Right atrium auricular region (tissue), 2 donors: ENCODE data around the gene NRXN3. TPM values are rescaled to one million over a fixed set of nuclear protein-coding genes. Genes with fewer than 3 reads are reported as not detected.

Experiments
- DNase-seq: peaks from one replicate; pipeline ENCODE4 v3.0.0-alpha.2; 2019; ENCODE audit warnings: low spot score
- H3K27ac ChIP-seq, 2 donors: fragments of 200-600 bp; sonication (generic); 1 replicate in 1 of 2; 2 replicates in 1 of 2; pipeline ENCODE4 v1.5.1; 2016 to 2019
- H3K27me3 ChIP-seq, 2 donors: fragments of 200-600 bp; sonication (generic); one replicate each; pipeline versions ENCODE4 v1.5.1 to v1.6.0; 2017 to 2019
- H3K36me3 ChIP-seq: fragments of 200-600 bp; sonication (generic); one replicate; pipeline ENCODE4 v1.5.1; 2016
- H3K4me1 ChIP-seq, 2 donors: fragments of 200-600 bp; sonication (generic); one replicate each; pipeline versions ENCODE4 v1.5.1 to v1.6.0; 2017 to 2019
- H3K4me3 ChIP-seq, 2 donors: fragments of 200-600 bp; sonication (generic); 1 replicate in 1 of 2; 2 replicates in 1 of 2; pipeline ENCODE4 v1.5.1; 2017 to 2019; ENCODE audit warnings: mild to moderate bottlenecking in 1 of 2, moderate library complexity in 1 of 2
- H3K9me3 ChIP-seq, 2 donors: fragments of 200-600 bp; sonication (generic); one replicate each; pipeline ENCODE4 v1.5.1; 2019
- CTCF ChIP-seq, 2 donors: fragments of 200-600 bp; sonication (generic); IDR thresholded peaks; one replicate each; pipeline ENCODE4 v1.5.1; 2019; ENCODE audit warnings: antibody characterized with exemption in 2 of 2
- total RNA-seq, 2 donors: library from RNA; depleted of rRNA; stranded (reverse); fragments of >200 nt; gene quantifications; one replicate each; pipeline ENCODE4 v1.1.0, GENCODE V29; 2016

The NRXN3 gene
- total RNA-seq, 2 donors from 2014 or later = 2.0 to 2.3 TPM

- no peaks in the 10 kb centered on the region for H3K4me1 ChIP-seq
- no peak for DNase-seq
- H3K27me3 ChIP-seq = no peaks in the 10 kb centered on the region
- H3K9me3 ChIP-seq = no peaks in the 10 kb centered on the region
- no peak overlapping the region for H3K27ac ChIP-seq
- H3K4me3 ChIP-seq = no peak overlapping the region
- H3K36me3 ChIP-seq = no peaks in the 10 kb centered on the region
- TF ChIP-seq CTCF (IDR thresholded peaks at IDR 0.05) = no peak
Measured at GRCh38 chr14:78491048-78491447, 320.9 kb downstream of the NRXN3 start.

GRCh38 chr14:78498062-78498595, 328.0 kb downstream of the NRXN3 start:
- H3K4me3 ChIP-seq = no peak overlapping the region
- no peak overlapping the region for H3K27ac ChIP-seq
- TF ChIP-seq CTCF (IDR thresholded peaks at IDR 0.05) = no peak
- no peaks in the 10 kb centered on the region for H3K27me3 ChIP-seq
- H3K4me1 ChIP-seq = no peaks in the 10 kb centered on the region
- H3K36me3 ChIP-seq = no peaks in the 10 kb centered on the region
- peaks cover 0 to 6% of the 10 kb centered on the region in 2 donors for H3K9me3 ChIP-seq
- no peak for DNase-seq

GRCh38 chr14:78501909-78502308, 331.7 kb downstream of the NRXN3 start:
- DNase-seq = no peak
- no peaks in the 10 kb centered on the region for H3K27me3 ChIP-seq
- no peaks in the 10 kb centered on the region for H3K4me1 ChIP-seq
- TF ChIP-seq CTCF (IDR thresholded peaks at IDR 0.05) = no peak
- H3K4me3 ChIP-seq = no peak overlapping the region
- peaks cover 0 to 6% of the 10 kb centered on the region in 2 donors for H3K9me3 ChIP-seq
- no peak overlapping the region for H3K27ac ChIP-seq
- H3K36me3 ChIP-seq = no peaks in the 10 kb centered on the region

GRCh38 chr14:78508023-78508422, 337.9 kb downstream of the NRXN3 start:
- no peak for TF ChIP-seq CTCF (IDR thresholded peaks at IDR 0.05)
- Histone ChIP-seq H3K4me1 (no peaks in the 10 kb centered on the region), H3K4me3 (no peak overlapping the region), H3K9me3 (no peaks in the 10 kb centered on the region), H3K36me3 (no peaks in the 10 kb centered on the region), H3K27me3 (no peaks in the 10 kb centered on the region), H3K27ac (no peak overlapping the region)
- DNase-seq = no peak

GRCh38 chr14:78509516-78509915, 339.3 kb downstream of the NRXN3 start:
- Histone ChIP-seq H3K27me3 (no peaks in the 10 kb centered on the region), H3K4me1 (no peaks in the 10 kb centered on the region), H3K9me3 (no peaks in the 10 kb centered on the region), H3K36me3 (no peaks in the 10 kb centered on the region), H3K4me3 (no peak overlapping the region), H3K27ac (no peak overlapping the region)
- no peak for TF ChIP-seq CTCF (IDR thresholded peaks at IDR 0.05)
- DNase-seq = no peak

GRCh38 chr14:78512021-78512420, 341.8 kb downstream of the NRXN3 start:
- DNase-seq = no peak

More at GRCh38 chr14:78512021-78512420, 341.8 kb downstream of the NRXN3 start:
- H3K36me3 ChIP-seq = no peaks in the 10 kb centered on the region
- H3K27ac ChIP-seq = no peak overlapping the region
- no peaks in the 10 kb centered on the region for H3K4me1 ChIP-seq
- H3K27me3 ChIP-seq = no peaks in the 10 kb centered on the region
- no peak for TF ChIP-seq CTCF (IDR thresholded peaks at IDR 0.05)
- H3K4me3 ChIP-seq = no peak overlapping the region
- H3K9me3 ChIP-seq = no peaks in the 10 kb centered on the region
